ENCODE measurements around the gene TSPAN9.

DNA sequence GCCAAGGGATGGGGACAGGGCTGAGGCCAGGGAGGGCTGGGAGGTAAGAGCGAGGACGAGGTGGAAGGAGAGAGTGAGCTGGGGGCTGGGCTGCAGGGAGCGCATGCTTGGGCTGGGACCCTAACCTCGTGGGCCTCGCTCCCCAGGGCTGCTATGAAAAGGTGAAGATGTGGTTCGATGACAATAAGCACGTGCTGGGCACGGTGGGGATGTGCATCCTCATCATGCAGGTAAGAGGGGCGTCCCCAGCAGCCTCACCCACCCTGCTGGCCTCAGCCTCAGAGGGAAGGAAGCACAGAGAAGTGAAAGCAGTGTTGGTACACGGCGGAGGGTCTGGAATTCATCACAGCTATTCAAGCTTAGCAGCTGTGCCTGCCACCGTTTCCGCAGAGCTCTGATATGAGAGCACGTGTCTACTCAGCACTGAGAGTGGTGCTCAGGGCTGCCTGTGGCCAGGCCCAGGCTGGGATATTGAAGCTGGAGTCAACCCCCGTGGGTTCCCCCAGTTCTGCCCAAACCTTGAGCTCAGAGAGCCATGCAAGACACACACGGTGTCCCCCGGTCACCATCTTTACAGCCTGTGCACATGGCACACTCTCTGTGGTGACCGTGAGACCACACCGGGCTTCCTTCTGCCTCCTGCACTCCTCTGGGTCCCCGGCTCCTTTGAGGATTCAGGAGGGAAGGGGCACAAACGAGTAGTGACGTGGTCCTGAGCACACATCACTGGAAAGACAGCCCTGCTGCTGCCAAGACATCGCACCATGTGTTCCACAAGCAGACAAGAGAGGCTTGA lies 204.6 kb downstream of the TSPAN9 start:
- TF ChIP-seq EZH2 (IDR thresholded peaks at IDR 0.05; ENCODE audit: low read depth) (no peak), CTCF (conservative IDR thresholded peaks at IDR 0.05) (no peak)
